Activated naive CD4-positive, alpha-beta T cell treated with anti-CD3 and anti-CD28 coated beads for 36 hours (primary cell): Measurements from ENCODE around the gene GPRIN3. TPM values are rescaled to one million over a fixed set of nuclear protein-coding genes. Genes with fewer than 3 reads are reported as not detected.

Source experiments
- CTCF ChIA-PET: fragments of 350-600 bp; sonication (Branson Sonifier 250); formaldehyde crosslinking; loops from one replicate; lab custom pipeline; 2021; ENCODE audit warnings: antibody characterized with exemption; lab: Charles Lee
- DNase-seq: peaks from one replicate; pipeline ENCODE4 v3.0.0-alpha.2; 2020
- H3K27ac Mint-ChIP-seq: one replicate; pipeline ENCODE4 v1.8.0; 2021; ENCODE audit warnings: mild to moderate bottlenecking, mixed read lengths
- H3K27me3 Mint-ChIP-seq: one replicate; pipeline ENCODE4 v1.8.0; 2021; ENCODE audit warnings: low read depth, mixed read lengths
- H3K36me3 Mint-ChIP-seq: one replicate; pipeline ENCODE4 v1.8.0; 2021; ENCODE audit warnings: low read depth, mixed read lengths
- H3K4me1 Mint-ChIP-seq: one replicate; pipeline ENCODE4 v1.8.0; 2021; ENCODE audit warnings: low read depth, mixed read lengths
- H3K4me3 Mint-ChIP-seq: one replicate; pipeline ENCODE4 v1.8.0; 2021; ENCODE audit warnings: mild to moderate bottlenecking, moderate library complexity, mixed read lengths
- H3K9me3 Mint-ChIP-seq: one replicate; pipeline ENCODE4 v1.8.0; 2021; ENCODE audit warnings: mixed read lengths
- intact Hi-C: fragments of 100-400 bp; cut with micrococcal nuclease; formaldehyde crosslinking; loops from one replicate; pipeline ENCODE4 v1.15.1; 2023
- total RNA-seq, 2 experiments: library from RNA; stranded (reverse); gene quantifications; one replicate each; pipeline ENCODE4 v1.2.3, GENCODE V29; 2021

The GPRIN3 gene
- total RNA-seq, 2 experiments from 2014 or later = 8.6 to 8.8 TPM

DNA sequence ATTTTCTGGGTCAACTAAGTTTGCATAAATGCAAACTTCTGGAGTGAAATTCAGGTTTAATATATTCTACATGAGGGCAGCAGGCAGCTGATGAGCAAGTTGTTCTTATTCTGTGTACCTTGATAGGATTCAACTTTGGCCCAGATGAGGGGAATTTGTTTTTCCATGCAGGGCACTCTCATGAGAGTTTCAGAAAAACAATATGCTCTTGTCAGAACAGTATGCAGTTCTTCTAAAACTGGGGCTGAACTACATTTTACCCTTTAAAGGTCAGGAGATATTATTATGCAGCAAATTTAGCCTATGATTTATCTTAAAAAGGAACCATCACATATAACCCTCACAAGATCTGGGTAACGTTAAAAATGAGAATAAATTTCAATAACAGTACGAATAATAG lies 19.2 kb downstream of the GPRIN3 start:
- Mint-ChIP-seq H3K27me3 (no peaks in the 10 kb centered on the region), H3K36me3 (no peaks in the 10 kb centered on the region), H3K4me3 (peak overlapping the region; percentile 56), H3K27ac (peak overlapping the region; percentile 77), H3K4me1 (peaks cover 93% of the 10 kb centered on the region), H3K9me3 (no peaks in the 10 kb centered on the region)
- CTCF ChIA-PET = interaction anchor here (1.7 kb wide), 1 partner anchor 14 kb away, joined by 5 read pairs; no protein-coding TSS in a partner anchor
- no peak for DNase-seq
- intact Hi-C loops = loop anchor here (5.0 kb wide), 1 partner anchor 376 kb away; no protein-coding TSS in a partner anchor

DNA sequence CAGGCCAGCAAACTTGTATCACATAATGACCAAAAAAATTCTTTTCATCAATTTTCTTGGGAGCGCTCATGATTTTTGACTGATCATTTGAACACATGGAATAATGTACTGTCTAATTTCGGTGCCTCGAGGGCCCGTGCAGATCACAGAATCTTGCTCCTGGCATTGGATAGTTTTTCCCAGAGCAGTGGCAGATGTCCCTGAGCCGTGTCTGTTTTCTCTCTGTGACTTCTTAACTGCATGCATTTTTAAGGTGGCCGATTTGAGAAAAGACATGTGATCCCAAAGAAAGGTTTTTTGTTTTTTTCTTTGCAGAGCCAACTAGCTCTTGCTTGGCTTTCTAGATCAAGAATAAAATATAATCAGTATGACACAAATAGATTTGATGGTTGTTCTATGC lies 19.7 kb downstream of the GPRIN3 start:
- Mint-ChIP-seq H3K9me3 (no peaks in the 10 kb centered on the region), H3K4me3 (no peak overlapping the region), H3K27ac (no peak overlapping the region), H3K36me3 (peaks cover 2% of the 10 kb centered on the region), H3K27me3 (no peaks in the 10 kb centered on the region), H3K4me1 (peaks cover 93% of the 10 kb centered on the region)
- CTCF ChIA-PET = no interaction called here
- no peak for DNase-seq
- intact Hi-C loops = loop anchor here (5.0 kb wide), 1 partner anchor 376 kb away; no protein-coding TSS in a partner anchor

DNA sequence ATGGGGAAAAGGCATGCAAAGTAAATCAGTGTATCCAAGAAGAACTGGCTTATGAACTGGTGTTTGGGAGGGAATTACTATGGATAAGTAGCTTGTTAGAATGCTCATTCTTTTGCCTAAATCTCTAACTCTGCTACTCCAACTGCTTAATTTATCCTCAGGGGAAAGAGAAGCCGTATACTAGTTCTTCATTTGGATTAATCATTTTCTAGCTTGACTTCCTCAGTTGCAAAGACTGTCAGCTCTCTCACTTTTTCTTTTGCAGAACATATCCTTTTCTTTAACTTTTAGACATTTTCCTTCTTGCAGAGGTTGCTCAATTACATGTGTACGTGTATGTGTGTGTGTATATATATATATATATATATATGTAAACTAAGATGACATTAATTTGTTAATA lies 21.9 kb downstream of the GPRIN3 start:
- Mint-ChIP-seq H3K27me3 (no peaks in the 10 kb centered on the region), H3K27ac (peak overlapping the region; percentile 59), H3K9me3 (no peaks in the 10 kb centered on the region), H3K4me1 (peaks cover 87% of the 10 kb centered on the region), H3K4me3 (peak overlapping the region; percentile 46), H3K36me3 (peaks cover 4% of the 10 kb centered on the region)
- DNase-seq = no peak
- CTCF ChIA-PET = interaction anchor here (1.0 to 5.3 kb wide), 6 partner anchors 9 to 123 kb away, joined by 3 to 26 read pairs (median 4); no protein-coding TSS in a partner anchor
- intact Hi-C loops = loop anchor here (1.0 to 5.0 kb wide), 3 partner anchors 9 to 373 kb away; no protein-coding TSS in a partner anchor

DNA sequence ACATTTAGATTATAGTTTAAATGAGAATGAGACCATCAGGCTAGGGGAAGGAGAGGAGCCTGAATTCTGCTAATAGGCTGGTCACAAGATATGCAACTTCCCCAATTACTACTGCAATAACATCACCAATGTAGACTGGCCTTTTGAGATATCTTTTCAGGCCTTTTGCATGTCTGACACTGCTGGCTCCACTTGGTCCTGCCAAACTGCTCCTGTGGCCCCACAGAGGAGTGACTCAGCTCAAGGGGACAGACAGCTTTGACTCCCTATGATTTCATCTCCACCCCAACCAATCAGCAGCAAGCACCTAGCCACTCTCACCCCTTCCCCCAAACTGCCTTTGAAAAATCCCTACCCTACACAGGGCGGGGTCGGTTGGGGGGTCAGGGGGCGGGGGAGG lies 22.8 kb downstream of the GPRIN3 start:
- Mint-ChIP-seq H3K36me3 (peaks cover 4% of the 10 kb centered on the region), H3K4me1 (peaks cover 80% of the 10 kb centered on the region), H3K4me3 (no peak overlapping the region), H3K9me3 (no peaks in the 10 kb centered on the region), H3K27ac (no peak overlapping the region), H3K27me3 (no peaks in the 10 kb centered on the region)
- peak; percentile 59 for DNase-seq
- intact Hi-C loops = loop anchor here (1.0 to 5.0 kb wide), 3 partner anchors 9 to 373 kb away; no protein-coding TSS in a partner anchor
- CTCF ChIA-PET = interaction anchor here (1.1 to 5.3 kb wide), 2 partner anchors 30 to 185 kb away, joined by 3 to 26 read pairs; no protein-coding TSS in a partner anchor

DNA sequence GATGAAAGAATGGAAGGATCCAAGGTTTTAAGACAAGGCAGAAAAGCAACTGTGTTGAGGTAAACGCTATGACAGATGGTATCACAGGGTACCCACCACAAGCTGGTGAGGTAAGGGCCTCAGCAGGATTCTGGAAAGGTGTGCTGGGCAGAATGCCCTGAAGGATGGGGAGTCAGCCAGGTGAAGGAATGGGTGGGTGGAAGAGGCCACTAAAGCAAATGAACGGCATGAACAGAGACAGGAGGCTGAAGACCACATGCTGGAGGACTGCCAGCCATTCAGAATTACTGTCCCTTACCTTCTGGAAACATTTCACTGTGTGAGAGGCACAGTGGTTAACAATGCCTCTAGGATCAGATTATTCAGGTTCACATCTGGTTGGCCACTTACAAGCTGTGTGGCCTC lies 23.6 kb downstream of the GPRIN3 start:
- H3K27me3 Mint-ChIP-seq = no peaks in the 10 kb centered on the region
- peaks cover 72% of the 10 kb centered on the region for H3K4me1 Mint-ChIP-seq
- H3K27ac Mint-ChIP-seq = peak overlapping the region; percentile 25
- intact Hi-C loops = loop anchor here (2.0 kb wide), 1 partner anchor 29 kb away; no protein-coding TSS in a partner anchor
- no peak overlapping the region for H3K4me3 Mint-ChIP-seq
- H3K9me3 Mint-ChIP-seq = no peaks in the 10 kb centered on the region
- peaks cover 4% of the 10 kb centered on the region for H3K36me3 Mint-ChIP-seq
- DNase-seq = no peak
- CTCF ChIA-PET = interaction anchor here (1.1 to 5.3 kb wide), 2 partner anchors 29 to 186 kb away, joined by 3 to 26 read pairs; no protein-coding TSS in a partner anchor

DNA sequence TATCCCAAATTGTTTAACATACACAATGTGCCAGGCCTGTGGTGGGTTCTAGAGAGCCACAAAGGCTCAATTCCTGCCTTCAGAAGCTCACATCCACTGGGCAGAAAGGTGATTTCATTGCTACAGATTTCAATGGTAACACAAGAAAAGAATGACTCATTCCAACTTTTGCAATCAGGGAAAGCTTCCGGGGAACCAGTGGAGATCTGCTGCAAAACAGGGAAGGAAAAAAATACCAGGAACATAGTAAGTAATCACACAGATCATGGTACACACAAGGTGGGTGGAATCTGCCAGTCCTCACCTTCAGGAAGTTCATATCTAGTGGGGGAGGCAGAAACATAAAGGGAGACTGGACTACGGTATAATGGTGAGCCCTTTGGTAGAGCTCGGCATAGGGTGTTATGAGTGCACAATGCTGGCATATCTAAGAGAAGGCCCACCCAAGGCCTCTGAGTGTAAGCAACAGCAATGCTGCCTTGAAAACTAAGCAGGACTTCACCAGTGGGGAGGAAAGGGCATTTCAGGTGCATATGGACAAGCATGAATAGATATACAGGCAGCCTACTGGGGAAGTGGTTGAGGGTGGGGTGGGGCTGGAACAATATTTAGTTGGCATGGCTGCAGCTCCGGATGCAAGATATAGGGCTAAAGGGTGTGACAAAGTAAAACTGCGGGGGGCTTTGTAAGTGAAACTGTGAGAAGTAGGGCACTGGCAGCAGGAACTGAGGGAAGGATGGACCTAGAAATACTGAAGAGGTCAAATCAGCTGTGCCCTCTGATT lies 24.2 kb downstream of the GPRIN3 start:
- Mint-ChIP-seq H3K9me3 (no peaks in the 10 kb centered on the region), H3K27me3 (no peaks in the 10 kb centered on the region), H3K36me3 (peaks cover 6% of the 10 kb centered on the region), H3K27ac (peak overlapping the region; percentile 28), H3K4me1 (peaks cover 66% of the 10 kb centered on the region), H3K4me3 (no peak overlapping the region)
- intact Hi-C loops = loop anchor here (2.0 kb wide), 1 partner anchor 29 kb away; no protein-coding TSS in a partner anchor
- CTCF ChIA-PET = interaction anchor here (1.1 to 5.3 kb wide), 4 partner anchors 15 to 186 kb away, joined by 3 to 26 read pairs (median 4); no protein-coding TSS in a partner anchor
- DNase-seq = no peak

DNA sequence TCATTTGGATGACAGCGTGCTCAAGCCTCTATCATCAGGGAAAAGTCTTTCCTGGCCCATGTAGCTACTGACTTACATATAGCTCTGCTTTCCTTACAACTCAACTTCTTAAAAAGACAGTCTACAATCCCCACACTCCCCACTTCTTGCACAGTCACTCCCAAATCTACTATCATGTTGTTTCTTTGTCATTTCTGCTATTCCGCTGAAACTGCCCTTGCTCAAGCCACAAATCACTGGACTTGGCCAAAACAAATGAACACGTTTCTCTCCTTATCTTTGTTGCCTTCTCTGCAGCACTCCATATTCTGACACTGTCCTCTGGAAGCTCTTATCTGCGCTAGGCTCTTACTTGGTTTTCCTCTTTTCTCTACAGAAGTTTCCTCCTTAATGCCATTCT lies 28.2 kb downstream of the GPRIN3 start:
- CTCF ChIA-PET = interaction anchor here (0.6 to 2.0 kb wide), 3 partner anchors 10 to 58 kb away, joined by 3 to 5 read pairs (median 3); no protein-coding TSS in a partner anchor
- intact Hi-C loops = no loop called here
- Mint-ChIP-seq H3K4me1 (peaks cover 34% of the 10 kb centered on the region), H3K27ac (no peak overlapping the region), H3K9me3 (no peaks in the 10 kb centered on the region), H3K27me3 (no peaks in the 10 kb centered on the region), H3K36me3 (peaks cover 12% of the 10 kb centered on the region), H3K4me3 (no peak overlapping the region)
- DNase-seq = no peak

DNA sequence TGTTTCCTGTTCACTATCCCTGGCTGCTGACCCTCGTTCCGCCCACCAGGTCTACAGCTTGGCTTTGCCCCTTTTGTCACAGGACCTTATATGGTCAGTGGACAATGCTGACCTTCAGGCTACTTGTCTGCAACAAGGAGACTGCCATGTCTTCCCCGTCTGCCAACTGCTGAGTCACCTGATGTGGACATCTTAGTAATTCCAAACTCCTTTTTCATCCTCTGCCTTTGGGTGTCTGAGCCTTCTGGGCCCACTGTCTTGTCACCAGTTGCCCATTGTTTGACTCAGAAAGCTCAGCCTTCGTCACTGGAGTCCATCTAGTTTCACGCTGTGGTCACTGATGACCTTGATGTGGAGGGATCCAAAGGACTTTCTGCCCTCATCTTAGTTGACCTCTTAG lies 30.2 kb downstream of the GPRIN3 start:
- Mint-ChIP-seq H3K4me3 (no peak overlapping the region), H3K4me1 (peaks cover 26% of the 10 kb centered on the region), H3K27me3 (no peaks in the 10 kb centered on the region), H3K27ac (no peak overlapping the region), H3K9me3 (no peaks in the 10 kb centered on the region), H3K36me3 (peaks cover 14% of the 10 kb centered on the region)
- DNase-seq = no peak
- CTCF ChIA-PET = interaction anchor here (1.1 to 3.3 kb wide), 2 partner anchors 23 to 31 kb away, joined by 3 to 10 read pairs; partner anchors contain the start of gene GPRIN3
- intact Hi-C loops = no loop called here

DNA sequence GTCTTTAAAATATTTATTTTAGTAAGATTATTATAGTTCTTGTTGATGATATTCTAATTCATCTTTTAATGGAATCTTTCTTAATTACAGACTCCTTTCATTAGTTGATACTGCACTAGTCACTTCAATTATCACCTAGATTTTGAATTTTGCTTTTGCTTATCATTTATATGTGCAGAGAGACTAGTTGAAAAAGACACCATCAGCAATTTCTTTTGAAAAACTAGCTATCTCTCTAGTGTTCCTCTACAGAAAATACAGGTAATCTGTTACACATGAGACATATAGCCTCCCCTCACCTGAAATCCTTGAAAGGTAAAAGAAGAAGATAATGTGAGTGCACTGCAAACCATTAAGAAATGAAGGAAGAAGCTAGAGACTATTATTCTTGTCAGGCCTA lies 31.3 kb downstream of the GPRIN3 start:
- Mint-ChIP-seq H3K27ac (no peak overlapping the region), H3K9me3 (no peaks in the 10 kb centered on the region), H3K4me3 (no peak overlapping the region), H3K27me3 (no peaks in the 10 kb centered on the region), H3K4me1 (peaks cover 27% of the 10 kb centered on the region), H3K36me3 (peaks cover 15% of the 10 kb centered on the region)
- no peak for DNase-seq
- intact Hi-C loops = no loop called here
- CTCF ChIA-PET = interaction anchor here (3.3 kb wide), 1 partner anchor 22 kb away, joined by 10 read pairs; no protein-coding TSS in a partner anchor

DNA sequence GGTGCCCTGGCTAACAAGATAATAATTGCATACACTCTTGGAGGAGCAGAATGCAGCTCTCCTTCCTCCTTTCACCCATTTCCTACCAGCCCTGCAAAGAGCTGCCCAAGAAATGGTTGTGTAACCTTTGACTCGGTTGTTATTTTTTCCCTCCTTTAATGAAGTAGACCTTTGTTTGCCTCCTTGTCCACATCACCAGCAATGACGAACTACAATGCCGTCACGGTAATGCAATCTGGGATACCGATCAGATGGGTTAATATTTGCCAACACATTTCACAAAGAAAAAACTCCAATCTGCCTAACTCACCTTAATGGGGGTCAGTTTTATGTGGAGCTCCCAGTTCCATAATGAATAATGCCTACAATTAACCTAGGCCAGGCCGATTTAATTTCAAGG lies 32.0 kb downstream of the GPRIN3 start:
- Mint-ChIP-seq H3K36me3 (peaks cover 15% of the 10 kb centered on the region), H3K9me3 (no peaks in the 10 kb centered on the region), H3K27me3 (no peaks in the 10 kb centered on the region), H3K27ac (no peak overlapping the region), H3K4me3 (no peak overlapping the region), H3K4me1 (peaks cover 33% of the 10 kb centered on the region)
- DNase-seq = no peak
- intact Hi-C loops = no loop called here
- CTCF ChIA-PET = interaction anchor here (3.3 kb wide), 1 partner anchor 21 kb away, joined by 10 read pairs; no protein-coding TSS in a partner anchor

DNA sequence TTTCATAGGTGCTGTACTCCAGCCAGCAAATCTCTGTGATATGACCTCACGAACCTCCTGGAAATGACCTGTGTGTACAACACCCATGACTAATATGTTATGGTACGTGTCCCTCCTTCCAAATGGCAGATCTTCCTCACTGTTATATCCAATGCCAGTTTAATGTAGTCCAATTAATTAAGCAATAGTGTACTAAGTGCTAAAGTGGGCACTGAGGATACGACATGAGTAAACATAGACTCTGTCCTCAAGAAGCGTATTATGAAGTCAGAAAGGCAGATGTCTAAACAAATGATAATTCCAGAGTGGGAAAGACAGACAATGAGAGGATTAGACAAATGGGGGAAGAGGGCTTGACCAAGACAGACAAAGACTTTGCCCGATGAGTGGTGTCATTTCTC lies 33.9 kb downstream of the GPRIN3 start:
- DNase-seq = no peak
- Mint-ChIP-seq H3K9me3 (no peaks in the 10 kb centered on the region), H3K27ac (no peak overlapping the region), H3K36me3 (peaks cover 13% of the 10 kb centered on the region), H3K27me3 (no peaks in the 10 kb centered on the region), H3K4me1 (peaks cover 47% of the 10 kb centered on the region), H3K4me3 (no peak overlapping the region)
- CTCF ChIA-PET = interaction anchor here (1.3 kb wide), 1 partner anchor 47 kb away, joined by 5 read pairs; no protein-coding TSS in a partner anchor
- intact Hi-C loops = no loop called here

DNA sequence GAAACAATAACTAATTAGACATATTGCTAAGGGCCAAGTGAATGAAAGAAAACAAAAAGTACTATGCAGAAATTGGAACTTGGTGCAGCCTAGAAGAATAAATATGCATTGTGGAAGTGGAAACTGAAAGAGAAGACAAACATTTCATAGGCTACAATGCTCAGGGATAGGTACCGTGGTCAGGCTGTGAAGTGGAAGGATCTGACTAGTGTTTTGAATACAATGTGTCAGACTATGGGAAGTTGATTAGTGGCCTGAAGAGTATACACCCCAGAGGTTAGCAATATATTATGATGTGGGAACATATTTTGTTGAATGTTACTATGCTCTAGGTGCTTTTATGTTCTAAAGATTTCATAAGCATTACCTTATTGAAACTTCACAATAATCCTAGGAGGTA lies 36.8 kb downstream of the GPRIN3 start:
- DNase-seq = peak; percentile 18
- Mint-ChIP-seq H3K27me3 (no peaks in the 10 kb centered on the region), H3K9me3 (no peaks in the 10 kb centered on the region), H3K4me3 (no peak overlapping the region), H3K27ac (no peak overlapping the region), H3K4me1 (peaks cover 55% of the 10 kb centered on the region), H3K36me3 (peaks cover 7% of the 10 kb centered on the region)
- intact Hi-C loops = loop anchor here (2.0 kb wide), 1 partner anchor 20 kb away; no protein-coding TSS in a partner anchor
- CTCF ChIA-PET = interaction anchor here (1.0 kb wide), 1 partner anchor 13 kb away, joined by 3 read pairs; no protein-coding TSS in a partner anchor
